GM23338 (cell line): ENCODE measurements around the gene HMGXB3. TPM values are rescaled to one million over a fixed set of nuclear protein-coding genes. Genes with fewer than 3 reads are reported as not detected.

Experiments
- ATAC-seq: fragments of 200-7000 bp; cut with Tn5 transposase; 3 replicates; pipeline ENCODE4 v1.9.1; 2020
- DNase-seq: peaks from one replicate; pipeline ENCODE4 v3.0.0-alpha.2; 2015; ENCODE audit warnings: low spot score
- H2AFZ ChIP-seq: fragments of 200-600 bp; sonication (generic); 2 replicates; pipeline ENCODE4 v1.8.0; 2016; ENCODE audit warnings: antibody characterized with exemption, mild to moderate bottlenecking, moderate library complexity
- H3F3A ChIP-seq: fragments of 200-600 bp; sonication (generic); replicated peaks from 2 replicates; pipeline ENCODE4 v1.8.0; 2017; ENCODE audit warnings: antibody characterized with exemption, mixed run types, low read depth
- H3K27ac ChIP-seq: fragments of 200-600 bp; sonication (generic); 2 replicates; pipeline ENCODE4 v1.6.1; 2016; ENCODE audit warnings: low read depth
- H3K27me3 ChIP-seq: fragments of 200-600 bp; sonication (generic); 2 replicates; pipeline ENCODE4 v1.8.0; 2016; ENCODE audit warnings: mild to moderate bottlenecking, mixed run types, moderate library complexity; ENCODE audit not compliant: insufficient read depth
- H3K36me3 ChIP-seq: fragments of 200-600 bp; sonication (generic); 2 replicates; pipeline ENCODE4 v1.8.0; 2016; ENCODE audit warnings: mild to moderate bottlenecking; ENCODE audit not compliant: insufficient read depth
- H3K4me1 ChIP-seq: fragments of 200-600 bp; sonication (generic); 2 replicates; pipeline ENCODE4 v1.8.0; 2016; ENCODE audit warnings: mild to moderate bottlenecking, moderate library complexity; ENCODE audit not compliant: insufficient read depth
- H3K4me2 ChIP-seq: fragments of 200-600 bp; sonication (generic); 2 replicates; pipeline ENCODE4 v1.7.1; 2017; ENCODE audit warnings: mixed run types
- H3K4me3 ChIP-seq: fragments of 200-600 bp; sonication (generic); 2 replicates; pipeline ENCODE4 v1.6.1; 2016; ENCODE audit warnings: mixed run types
- H3K79me2 ChIP-seq: fragments of 200-600 bp; sonication (generic); replicated peaks from 2 replicates; pipeline ENCODE4 v1.8.0; 2017; ENCODE audit warnings: mild to moderate bottlenecking; ENCODE audit not compliant: insufficient read depth
- H3K9me2 ChIP-seq: fragments of 200-600 bp; sonication (generic); 2 replicates; pipeline ENCODE4 v1.8.0; 2017; ENCODE audit not compliant: insufficient read depth
- H4K20me1 ChIP-seq: fragments of 200-600 bp; sonication (generic); replicated peaks from 2 replicates; pipeline ENCODE4 v1.8.0; 2017; ENCODE audit warnings: mild to moderate bottlenecking; ENCODE audit not compliant: insufficient read depth
- H3K27ac Mint-ChIP-seq: 2 replicates; pipeline ENCODE4 v1.8.0; 2020; ENCODE audit warnings: inconsistent platforms, mild to moderate bottlenecking, moderate library complexity, mixed read lengths
- H3K27me3 Mint-ChIP-seq: 3 replicates; pipeline ENCODE4 v1.8.0; 2022; ENCODE audit warnings: low read depth, mild to moderate bottlenecking, moderate library complexity, mixed read lengths, inconsistent platforms; ENCODE audit not compliant: insufficient read depth, poor library complexity
- H3K36me3 Mint-ChIP-seq: 3 replicates; pipeline ENCODE4 v1.8.0; 2021; ENCODE audit warnings: low read depth, mild to moderate bottlenecking, inconsistent platforms, moderate library complexity, mixed read lengths
- H3K4me1 Mint-ChIP-seq: 3 replicates; pipeline ENCODE4 v1.8.0; 2020; ENCODE audit warnings: mild to moderate bottlenecking, inconsistent platforms, mixed read lengths
- H3K4me3 Mint-ChIP-seq: 3 replicates; pipeline ENCODE4 v1.8.0; 2021; ENCODE audit warnings: moderate library complexity, mild to moderate bottlenecking, inconsistent platforms, mixed read lengths
- H3K9me3 Mint-ChIP-seq: 3 replicates; pipeline ENCODE4 v1.8.0; 2020; ENCODE audit warnings: moderate library complexity, mild to moderate bottlenecking, inconsistent platforms, mixed read lengths
- NANOG ChIP-seq: IDR thresholded peaks from 2 replicates; pipeline ENCODE4 v1.6.1; 2016; ENCODE audit warnings: antibody characterized with exemption, borderline replicate concordance
- polyA plus RNA-seq: library from polyadenylated mRNA; unstranded; fragments of >200 nt; fragmentation: Nextera tagmentation; extraction: Ambion mirVana; gene quantifications from 2 replicates; pipeline ENCODE4 v1.2.1, GENCODE V29; 2016
- small RNA-seq: library from RNA; depleted of rRNA; stranded (forward); fragments of <200 nt; gene quantifications from one replicate; pipeline ENCODE3, GENCODE V24; 2014; ENCODE audit warnings: low replicate concordance
- total RNA-seq: library from RNA; depleted of rRNA; stranded (reverse); fragments of >200 nt; shearing (Covaris generic); gene quantifications from 2 replicates; pipeline ENCODE4 v1.2.3, GENCODE V29; 2014; rRNA removed
- TF ChIP-seq, protein P1 (sequence below), 2 experiments: fragments of 200-600 bp in 1 of 2; sonication (generic) in 1 of 2; conservative IDR thresholded peaks; 2 replicates each; pipeline versions ENCODE4 v1.5.1 to v1.6.1; 2016 to 2017; ENCODE audit warnings: antibody characterized with exemption in 2 of 2, low read depth in 2 of 2, mild to moderate bottlenecking in 2 of 2, moderate library complexity in 1 of 2

The HMGXB3 gene
- total and polyA plus RNA-seq, 2 experiments from 2014 or later, result 9.4 to 37.9 TPM

DNA sequence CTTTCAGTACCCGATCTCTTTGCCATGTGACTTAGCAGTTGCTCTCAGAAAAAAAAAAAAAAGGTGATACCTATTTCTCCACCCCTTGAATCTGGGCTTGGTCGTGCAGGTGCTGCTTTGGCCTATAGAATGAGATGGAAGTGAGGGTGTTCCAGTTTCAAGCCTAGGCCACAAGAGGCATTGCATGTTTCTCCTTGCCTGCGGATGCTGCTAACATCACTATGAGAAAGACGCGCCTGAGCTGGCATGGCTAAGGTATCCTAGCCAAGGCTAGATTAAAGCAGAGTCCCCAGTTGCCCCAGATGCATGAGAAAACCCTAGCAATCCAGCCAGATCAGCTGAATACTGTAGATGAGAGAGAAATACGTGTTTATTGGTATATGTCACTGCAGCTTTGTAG is 100.5 kb downstream of the HMGXB3 start:
- peaks cover 5% of the 10 kb centered on the region for H3K27me3 Mint-ChIP-seq
- Histone ChIP-seq H3K9me2 (no peaks in the 10 kb centered on the region), H3K79me2 (no peaks in the 10 kb centered on the region), H3K36me3 (no peaks in the 10 kb centered on the region), H3K4me2 (no peak overlapping the region), H3F3A (no peaks in the 10 kb centered on the region), H3K27me3 (no peaks in the 10 kb centered on the region), H3K27ac (no peak overlapping the region), H3K4me3 (no peak overlapping the region), H4K20me1 (no peaks in the 10 kb centered on the region), H3K4me1 (no peaks in the 10 kb centered on the region), H2AFZ (no peak overlapping the region)
- H3K36me3 Mint-ChIP-seq, result no peaks in the 10 kb centered on the region
- no peaks in the 10 kb centered on the region for H3K9me3 Mint-ChIP-seq
- H3K4me1 Mint-ChIP-seq, result no peaks in the 10 kb centered on the region
- no peak overlapping the region for H3K27ac Mint-ChIP-seq
- TF ChIP-seq NANOG, result no peak
- TF ChIP-seq, protein P1, sequence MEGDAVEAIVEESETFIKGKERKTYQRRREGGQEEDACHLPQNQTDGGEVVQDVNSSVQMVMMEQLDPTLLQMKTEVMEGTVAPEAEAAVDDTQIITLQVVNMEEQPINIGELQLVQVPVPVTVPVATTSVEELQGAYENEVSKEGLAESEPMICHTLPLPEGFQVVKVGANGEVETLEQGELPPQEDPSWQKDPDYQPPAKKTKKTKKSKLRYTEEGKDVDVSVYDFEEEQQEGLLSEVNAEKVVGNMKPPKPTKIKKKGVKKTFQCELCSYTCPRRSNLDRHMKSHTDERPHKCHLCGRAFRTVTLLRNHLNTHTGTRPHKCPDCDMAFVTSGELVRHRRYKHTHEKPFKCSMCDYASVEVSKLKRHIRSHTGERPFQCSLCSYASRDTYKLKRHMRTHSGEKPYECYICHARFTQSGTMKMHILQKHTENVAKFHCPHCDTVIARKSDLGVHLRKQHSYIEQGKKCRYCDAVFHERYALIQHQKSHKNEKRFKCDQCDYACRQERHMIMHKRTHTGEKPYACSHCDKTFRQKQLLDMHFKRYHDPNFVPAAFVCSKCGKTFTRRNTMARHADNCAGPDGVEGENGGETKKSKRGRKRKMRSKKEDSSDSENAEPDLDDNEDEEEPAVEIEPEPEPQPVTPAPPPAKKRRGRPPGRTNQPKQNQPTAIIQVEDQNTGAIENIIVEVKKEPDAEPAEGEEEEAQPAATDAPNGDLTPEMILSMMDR (conservative IDR thresholded peaks at IDR 0.05; ENCODE audit: low read depth in 2 of 2), result peak in 1 of 2 experiments; percentile 5; a peak in 1 of 4 replicates
- no peak overlapping the region for H3K4me3 Mint-ChIP-seq
- DNase-seq (peak; percentile 48), ATAC-seq (peak; percentile 84)

Small RNA genes lying within 50 kb of the gene (small RNA-seq; reads per million reads assigned to genes)
- not detected for gene RF00019

Other genes with a start within 250 kb of the HMGXB3 start
- not detected in 2 replicates for gene PDE6A, start 55.9 kb upstream of the HMGXB3 start, total RNA-seq
- 0.08 TPM in 1 of 2 replicates, not detected in the other for gene PDE6A, start 55.9 kb upstream of the HMGXB3 start, polyA plus RNA-seq
- gene SLC26A2, start 40.0 kb upstream of the HMGXB3 start, total RNA-seq, result 11.3 and 11.5 TPM in 2 replicates
- gene SLC26A2, start 40.0 kb upstream of the HMGXB3 start, polyA plus RNA-seq, result 3.4 and 3.5 TPM in 2 replicates
- gene TIGD6, start 85 bp upstream of the HMGXB3 start, total RNA-seq, result 1.7 and 2.1 TPM in 2 replicates
- gene TIGD6, start 85 bp upstream of the HMGXB3 start, polyA plus RNA-seq, result 1.4 and 2.1 TPM in 2 replicates
- gene CSF1R, start 85.8 kb downstream of the HMGXB3 start, total RNA-seq, result not detected in 2 replicates
- 0.21 TPM in 1 of 2 replicates, not detected in the other for gene CSF1R, start 85.8 kb downstream of the HMGXB3 start, polyA plus RNA-seq
- gene PDGFRB, start 155.1 kb downstream of the HMGXB3 start, total RNA-seq, result 7.1 and 11.3 TPM in 2 replicates
- 4.1 and 4.5 TPM in 2 replicates for gene PDGFRB, start 155.1 kb downstream of the HMGXB3 start, polyA plus RNA-seq
- gene CDX1, start 166.0 kb downstream of the HMGXB3 start, total RNA-seq, result not detected in 2 replicates
- not detected in 2 replicates for gene CDX1, start 166.0 kb downstream of the HMGXB3 start, polyA plus RNA-seq
- gene SLC6A7, start 189.3 kb downstream of the HMGXB3 start, total RNA-seq, result not detected in 2 replicates
- gene SLC6A7, start 189.3 kb downstream of the HMGXB3 start, polyA plus RNA-seq, result not detected in 2 replicates